GM12878 (cell line): ENCODE results near the gene MPC1L. TPM values are rescaled to one million over a fixed set of nuclear protein-coding genes. Genes with fewer than 3 reads are reported as not detected.
A peak's percentile ranks its signal among the peaks of the same experiment; 100 is the strongest.

Experiments used
- ATAC-seq: fragments of 200-7000 bp; cut with Tn5 transposase; 3 replicates; pipeline ENCODE4 v1.9.1; 2020; ENCODE audit warnings: mild to moderate bottlenecking, moderate library complexity
- BruUV-seq: library from RNA; stranded (reverse); fragments of 400-500 nt; replicated peaks from 2 replicates; lab custom pipeline; 2021; lab: Mats Ljungman, UMichigan
- CTCF ChIA-PET: fragments of 300-600 bp; sonication (Branson Sonifier 250); formaldehyde crosslinking; extraction: SDS; loops from one replicate; lab custom pipeline; 2021; ENCODE audit warnings: inconsistent platforms; lab: Yijun Ruan, JAX
- POLR2A ChIA-PET: fragments of 350-600 bp; formaldehyde crosslinking; extraction: SDS; loops from one replicate; lab custom pipeline; 2021; ENCODE audit warnings: inconsistent platforms; lab: Charles Lee
- RAD21 ChIA-PET: fragments of 300-600 bp; sonication (Branson Sonifier 250); formaldehyde crosslinking; loops from one replicate; lab custom pipeline; 2023; ENCODE audit warnings: antibody characterized with exemption; ENCODE audit not compliant: unreplicated experiment; lab: Charles Lee
- SMC1A ChIA-PET: fragments of 300-600 bp; sonication (Branson Sonifier 250); formaldehyde crosslinking; loops from one replicate; lab custom pipeline; 2023; ENCODE audit not compliant: unreplicated experiment, uncharacterized antibody; lab: Charles Lee
- DNase-seq: peaks from one replicate; pipeline ENCODE4 v3.0.0-alpha.2; 2011; ENCODE audit warnings: low read depth, low spot score
- FAIRE-seq: peaks from 3 replicates; lab custom pipeline; 2011; peaks lifted over from hg19 to GRCh38; lab: Jason Lieb, UNC
- H2AFZ ChIP-seq: 2 replicates; pipeline ENCODE4 v1.6.0; 2011; ENCODE audit warnings: low read depth, low read length, control low read depth; ENCODE audit not compliant: control insufficient read depth
- H3K27ac ChIP-seq: 2 replicates; pipeline ENCODE4 v1.5.1; 2011; ENCODE audit warnings: control low read depth; ENCODE audit not compliant: control insufficient read depth, insufficient read depth
- H3K27me3 ChIP-seq, 2 experiments: replicated peaks in 1 of 2; 2 replicates each; pipeline versions ENCODE4 v1.6.0 to v1.6.1; 2011; ENCODE audit warnings: low read length in 1 of 2; ENCODE audit not compliant: control insufficient read depth in 2 of 2, insufficient read depth in 2 of 2
- H3K36me3 ChIP-seq, 2 experiments: 2 replicates each; pipeline ENCODE4 v1.5.1; 2011; ENCODE audit warnings: low read length in 1 of 2; ENCODE audit not compliant: control insufficient read depth in 2 of 2, insufficient read depth in 2 of 2
- H3K4me1 ChIP-seq: 2 replicates; pipeline ENCODE4 v1.6.1; 2011; ENCODE audit warnings: mild to moderate bottlenecking, low read length, moderate library complexity, mixed read lengths; ENCODE audit not compliant: control insufficient read depth, insufficient read depth
- H3K4me2 ChIP-seq: 2 replicates; pipeline ENCODE4 v1.6.0; 2011; ENCODE audit warnings: control low read depth; ENCODE audit not compliant: control insufficient read depth, insufficient read depth
- H3K4me3 ChIP-seq: fragments of 200-600 bp; sonication (generic); 2 replicates; pipeline ENCODE4 v1.5.1; 2016
- H3K79me2 ChIP-seq: 2 replicates; pipeline ENCODE4 v1.6.0; 2011; ENCODE audit warnings: low read length; ENCODE audit not compliant: control insufficient read depth, insufficient read depth
- H3K9ac ChIP-seq: 2 replicates; pipeline ENCODE4 v1.8.0; 2011; ENCODE audit warnings: low read length, control low read depth, mixed read lengths; ENCODE audit not compliant: control insufficient read depth, insufficient read depth
- H3K9me3 ChIP-seq: replicated peaks from 3 replicates; pipeline ENCODE4 v1.5.1; 2011; ENCODE audit warnings: mild to moderate bottlenecking, low read length; ENCODE audit not compliant: control insufficient read depth, insufficient read depth
- H4K20me1 ChIP-seq: 2 replicates; pipeline ENCODE4 v1.6.0; 2011; ENCODE audit not compliant: control insufficient read depth, insufficient read depth
- ATF3 ChIP-seq: IDR thresholded peaks from 2 replicates; pipeline ENCODE4 v1.6.1; 2011; ENCODE audit warnings: low read depth, mild to moderate bottlenecking, low read length, moderate library complexity, borderline replicate concordance; ENCODE audit errors: extremely low read depth
- E4F1 ChIP-seq: fragments of 450-650 bp; IDR thresholded peaks from 2 replicates; pipeline ENCODE4 v1.6.1; 2018; ENCODE audit warnings: borderline replicate concordance, mild to moderate bottlenecking; ENCODE audit not compliant: partially characterized antibody
- FOS ChIP-seq: IDR thresholded peaks from 3 replicates; pipeline ENCODE4 v1.6.1; 2011; ENCODE audit warnings: borderline replicate concordance; ENCODE audit not compliant: insufficient read length; ENCODE audit errors: extremely low read depth
- GATAD2B ChIP-seq: fragments of 450-650 bp; conservative IDR thresholded peaks from 2 replicates; pipeline ENCODE4 v1.6.1; 2017; ENCODE audit warnings: low read depth, mild to moderate bottlenecking, moderate library complexity
- LARP7 ChIP-seq: fragments of 450-650 bp; IDR thresholded peaks from 2 replicates; pipeline ENCODE4 v1.6.1; 2017; ENCODE audit warnings: mild to moderate bottlenecking
- NFIC ChIP-seq: IDR thresholded peaks from 2 replicates; pipeline ENCODE4 v1.6.1; 2012; ENCODE audit warnings: low read depth, mild to moderate bottlenecking, inconsistent platforms, low read length, moderate library complexity
- PAX5 ChIP-seq: IDR thresholded peaks from 2 replicates; pipeline ENCODE4 v1.6.1; 2011; ENCODE audit warnings: low read depth, low read length, borderline replicate concordance
- RAD51 ChIP-seq: fragments of 450-650 bp; IDR thresholded peaks from 2 replicates; pipeline ENCODE4 v1.6.1; 2016; ENCODE audit warnings: moderate library complexity, mild to moderate bottlenecking, inconsistent platforms
- RUNX3 ChIP-seq: IDR thresholded peaks from 2 replicates; pipeline ENCODE4 v1.6.1; 2012; ENCODE audit warnings: low read length, inconsistent platforms
- SP1 ChIP-seq: IDR thresholded peaks from one replicate; pipeline ENCODE4 v1.6.1; 2011; ENCODE audit warnings: low read depth, low read length
- SREBF1 ChIP-seq: IDR thresholded peaks from 2 replicates; pipeline ENCODE4 v1.6.1; 2012; ENCODE audit warnings: mild to moderate bottlenecking, low read length
- STAT1 ChIP-seq: fragments of 450-650 bp; conservative IDR thresholded peaks from 2 replicates; pipeline ENCODE4 v1.6.1; 2014; ENCODE audit warnings: antibody characterized with exemption, mild to moderate bottlenecking
- YY1 ChIP-seq: IDR thresholded peaks from 2 replicates; pipeline ENCODE4 v1.6.1; 2011; ENCODE audit warnings: low read depth, mild to moderate bottlenecking, low read length
- ZNF592 ChIP-seq: fragments of 450-650 bp; IDR thresholded peaks from 2 replicates; pipeline ENCODE4 v1.6.1; 2017; ENCODE audit warnings: mild to moderate bottlenecking, moderate library complexity
- WGBS: methylation state at CpG from one replicate; pipeline ENCODE4 v1.1.6; 2016; ENCODE audit warnings: low lambda C conversion rate; ENCODE audit not compliant: insufficient replicate concordance, insufficient coverage; ENCODE audit errors: missing lambda C conversion rate; 5-methylcytosine and 5-hydroxymethylcytosine counted together
- in situ Hi-C: fragments of 300-500 bp; cut with MboI; formaldehyde crosslinking; loops from 9 replicates; pipeline ENCODE4 v1.14.3; 2018; ENCODE audit warnings: mixed read lengths
- intact Hi-C: fragments of 100-400 bp; cut with micrococcal nuclease; formaldehyde crosslinking; loops from one replicate; pipeline ENCODE4 v1.14.2; 2022; ENCODE audit not compliant: unreplicated experiment
- polyA plus RNA-seq, 11 experiments: library from polyadenylated mRNA; depleted of rRNA in 4 of 11; unstranded in 6 of 11; stranded (reverse) in 5 of 11; fragments of >200 nt; fragmentation: Nextera tagmentation in 4 of 11; fragmentation: Illumina TruSeq in 1 of 11; extraction: Ambion mirVana in 4 of 11; extraction: Trizol in 1 of 11; gene quantifications; 1 replicate in 1 of 11; 2 replicates in 10 of 11; pipeline versions ENCODE4 v1.2.1 to v1.2.3, GENCODE V29; 2011 to 2016; ENCODE audit warnings: inconsistent platforms in 2 of 11, missing spikeins in 2 of 11, low read depth in 1 of 11
- total RNA-seq, 4 experiments: library from RNA; depleted of rRNA in 3 of 4; stranded (reverse); fragments of >200 nt in 3 of 4; fragmentation: Illumina TruSeq in 1 of 4; extraction: Trizol in 1 of 4; gene quantifications; 2 replicates each; pipeline versions ENCODE4 v1.2.1 to v1.2.3, GENCODE V29; 2013 to 2021
- TF ChIP-seq, protein P1 (sequence below): fragments of 450-650 bp; IDR thresholded peaks from 2 replicates; pipeline ENCODE4 v1.6.1; 2017; ENCODE audit warnings: borderline replicate concordance

The MPC1L gene
- total and polyA plus RNA-seq, 10 of the 15 experiments (the other 5 are each of a cell fraction or from before 2014, with no cell fraction given) = not detected

- no peaks in the 10 kb centered on the region for H3K9me3 ChIP-seq
- WGBS = 96% methylated on average over 3 of the region's 3 CpGs
- H3K27ac ChIP-seq = no peak overlapping the region
- no peak overlapping the region for H3K4me3 ChIP-seq
- no peak overlapping the region for H3K4me2 ChIP-seq
- ChIA-PET SMC1A (interaction anchor here (0.8 to 1.9 kb wide), 4 partner anchors 12 to 452 kb away, joined by 4 to 9 read pairs (median 6); no protein-coding TSS in a partner anchor), RAD21 (interaction anchor here (1.0 to 2.2 kb wide), 2 partner anchors 12 to 131 kb away, joined by 4 to 8 read pairs; no protein-coding TSS in a partner anchor), CTCF (interaction anchor here (0.6 to 5.5 kb wide), 7 partner anchors 12 to 130 kb away, joined by 3 to 23 read pairs (median 5); no protein-coding TSS in a partner anchor), POLR2A (interaction anchor here (0.5 kb wide), 1 partner anchor 39 kb away, joined by 5 read pairs; no protein-coding TSS in a partner anchor)
- no TSS peak for BruUV-seq
- H3K4me1 ChIP-seq = no peaks in the 10 kb centered on the region; the same call in 1 of the 2 replicates
- peaks cover 6 to 17% of the 10 kb centered on the region in 2 experiments for H3K36me3 ChIP-seq
- no peaks in the 10 kb centered on the region for H3K27me3 ChIP-seq
- FAIRE-seq (no peak), ATAC-seq (peak; percentile 73), DNase-seq (no peak)
- no peak overlapping the region for H2AFZ ChIP-seq
- intact Hi-C loops = loop anchor here (5.0 kb wide), 1 partner anchor 74 kb away; the partner anchor contains the start of gene MED14
- no peak overlapping the region for H3K9ac ChIP-seq
- H3K79me2 ChIP-seq = no peaks in the 10 kb centered on the region
- in situ Hi-C loops = no loop called here
- no peaks in the 10 kb centered on the region for H4K20me1 ChIP-seq
- TF ChIP-seq PAX5 = no peak
- TF ChIP-seq NFIC = no peak
- TF ChIP-seq SREBF1 = no peak
- TF ChIP-seq, protein P1, sequence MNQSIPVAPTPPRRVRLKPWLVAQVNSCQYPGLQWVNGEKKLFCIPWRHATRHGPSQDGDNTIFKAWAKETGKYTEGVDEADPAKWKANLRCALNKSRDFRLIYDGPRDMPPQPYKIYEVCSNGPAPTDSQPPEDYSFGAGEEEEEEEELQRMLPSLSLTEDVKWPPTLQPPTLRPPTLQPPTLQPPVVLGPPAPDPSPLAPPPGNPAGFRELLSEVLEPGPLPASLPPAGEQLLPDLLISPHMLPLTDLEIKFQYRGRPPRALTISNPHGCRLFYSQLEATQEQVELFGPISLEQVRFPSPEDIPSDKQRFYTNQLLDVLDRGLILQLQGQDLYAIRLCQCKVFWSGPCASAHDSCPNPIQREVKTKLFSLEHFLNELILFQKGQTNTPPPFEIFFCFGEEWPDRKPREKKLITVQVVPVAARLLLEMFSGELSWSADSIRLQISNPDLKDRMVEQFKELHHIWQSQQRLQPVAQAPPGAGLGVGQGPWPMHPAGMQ = no peak
- TF ChIP-seq FOS = no peak
- TF ChIP-seq RAD51 = peak; percentile 16; the same call in 1 of the 2 replicates
- no peak for TF ChIP-seq LARP7
- TF ChIP-seq STAT1 = no peak
- TF ChIP-seq SP1 = no peak
- no peak for TF ChIP-seq ZNF592
- no peak for TF ChIP-seq YY1
- no peak for TF ChIP-seq E4F1
- TF ChIP-seq ATF3 = no peak
- no peak for TF ChIP-seq GATAD2B
- peak; percentile 14; the same call in 1 of the 2 replicates for TF ChIP-seq RUNX3
These were observed 40.0 kb downstream of the MPC1L start for GRCh38 chrX:40663078-40663740.
